Measurements from ENCODE around the gene RPL18A.

The RPL18A gene

DNA sequence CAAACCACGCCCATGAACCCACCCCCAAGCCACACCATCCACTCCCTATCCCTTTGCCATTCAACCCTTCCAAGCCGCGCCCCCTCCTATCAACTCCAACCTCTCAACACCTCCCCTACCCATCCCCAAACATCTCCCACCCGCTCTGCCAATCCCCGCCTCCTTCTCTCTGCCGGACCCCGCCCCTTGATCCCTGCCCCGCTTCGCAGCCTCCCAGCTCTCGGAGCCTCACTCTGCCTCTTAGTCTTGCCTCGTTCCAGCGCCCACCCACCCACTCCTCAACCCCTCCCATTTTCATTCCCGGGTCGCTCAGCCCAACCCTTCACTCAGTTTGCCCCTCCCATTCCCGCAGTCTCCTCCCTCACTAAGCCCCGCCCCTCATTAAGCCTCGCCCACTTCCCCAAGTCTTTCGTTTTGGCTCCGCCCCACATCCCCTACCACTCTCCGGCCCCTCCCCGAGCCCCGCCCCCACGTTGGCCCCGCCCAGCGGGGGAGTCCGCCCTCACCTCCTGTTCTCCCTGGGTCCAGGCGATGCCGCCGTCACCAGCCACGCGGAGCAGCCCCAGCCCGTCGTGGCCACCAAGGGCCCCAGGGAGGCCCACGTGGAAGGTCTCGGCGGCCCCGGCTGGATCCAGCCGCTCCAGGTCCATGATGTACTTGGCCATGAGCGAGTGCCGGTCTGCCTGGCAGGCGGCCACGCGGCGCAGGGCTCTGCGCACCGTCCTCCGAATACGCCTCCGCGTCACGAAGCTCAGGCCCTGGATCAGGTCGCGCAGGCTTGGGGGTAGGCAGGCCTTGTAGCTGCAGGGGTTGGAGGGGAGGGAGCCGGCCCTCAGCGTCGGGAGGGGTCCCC is 17.7 kb upstream of the RPL18A start:
- peak; percentile 68 for DNase-seq

DNA sequence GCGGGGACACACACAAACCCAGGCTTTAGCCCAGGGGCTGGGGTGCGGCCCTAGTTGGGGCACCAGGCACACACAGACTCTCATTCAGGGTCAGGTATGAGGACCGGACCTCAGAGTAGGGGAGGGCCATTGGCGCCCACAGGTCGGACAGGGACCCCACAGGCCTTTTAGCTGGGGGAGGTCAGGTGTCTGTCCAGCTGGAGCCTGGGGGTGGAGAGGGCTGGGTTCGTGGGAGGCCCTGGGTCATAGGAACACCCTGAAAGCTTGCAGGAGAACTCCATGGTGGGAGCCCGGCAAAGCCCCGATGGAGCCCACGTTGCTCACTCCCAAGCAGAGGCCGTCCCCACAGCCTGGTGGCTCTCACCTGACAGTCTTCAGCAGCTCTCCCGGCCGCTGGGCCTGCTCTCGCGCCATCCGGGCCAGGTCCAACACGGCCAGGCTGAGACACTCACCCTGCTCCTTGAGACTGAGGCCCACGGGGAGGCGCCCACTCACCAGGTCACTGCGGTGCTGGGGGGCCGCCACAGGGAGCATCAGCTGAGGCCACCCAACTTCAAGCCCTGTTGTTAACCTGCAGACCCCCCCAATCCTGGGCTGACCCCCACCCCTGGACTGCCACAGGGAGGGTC is 16.9 kb upstream of the RPL18A start:
- DNase-seq, result no peak

DNA sequence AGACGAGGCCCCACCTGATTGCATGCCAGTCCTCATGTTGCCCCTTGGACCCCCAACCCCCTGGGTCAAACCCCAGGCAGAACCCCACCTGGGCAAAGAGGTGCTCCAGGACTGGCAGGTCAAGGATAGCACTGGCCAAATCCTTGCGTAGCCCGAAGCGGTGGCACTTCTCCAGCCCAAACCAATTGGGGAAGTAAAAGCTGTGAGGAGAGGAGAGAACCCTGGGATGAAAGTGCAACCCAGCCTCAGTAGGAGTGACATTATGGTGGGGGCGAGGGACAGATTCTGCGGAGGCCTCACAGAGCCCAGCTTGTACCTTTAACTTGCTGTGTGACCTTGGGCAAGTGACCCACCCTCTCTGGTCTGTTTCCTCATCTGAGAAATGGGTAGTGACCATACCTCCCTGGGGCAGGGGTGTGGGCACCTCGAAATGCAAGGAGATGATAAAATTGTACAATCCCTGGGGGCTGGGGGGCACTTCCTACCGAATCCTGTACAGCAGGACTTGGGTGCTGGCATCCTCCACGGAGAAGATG is 16.4 kb upstream of the RPL18A start:
- no peak for DNase-seq

DNA sequence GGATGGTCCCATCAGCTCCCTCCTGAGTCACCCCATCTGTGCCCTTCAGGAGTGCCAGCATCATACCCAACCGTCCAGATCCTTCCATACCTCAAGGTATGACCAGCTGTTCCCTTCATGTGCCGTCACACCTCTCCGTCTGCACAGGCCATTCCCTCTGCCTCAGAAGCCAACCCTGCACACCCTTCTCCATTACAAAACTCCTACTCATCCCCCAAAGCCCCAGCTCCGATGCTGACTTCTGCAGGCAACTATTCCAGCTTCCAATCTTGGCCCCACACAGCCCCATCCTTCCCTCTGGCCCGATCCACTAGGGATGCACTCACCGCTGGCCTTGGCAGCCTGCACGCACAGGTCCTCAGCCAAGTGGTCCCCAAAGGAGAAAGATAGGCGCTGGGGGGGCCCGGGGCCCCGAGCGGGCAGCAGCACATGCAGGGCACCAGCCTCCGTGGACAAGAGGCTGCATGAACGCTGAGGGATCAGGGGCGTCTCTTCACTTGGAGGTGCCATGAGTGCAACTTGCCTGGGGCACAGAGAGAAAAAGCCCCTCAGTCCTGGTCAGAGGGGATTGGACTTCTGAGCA is 15.7 kb upstream of the RPL18A start:
- no peak for DNase-seq

DNA sequence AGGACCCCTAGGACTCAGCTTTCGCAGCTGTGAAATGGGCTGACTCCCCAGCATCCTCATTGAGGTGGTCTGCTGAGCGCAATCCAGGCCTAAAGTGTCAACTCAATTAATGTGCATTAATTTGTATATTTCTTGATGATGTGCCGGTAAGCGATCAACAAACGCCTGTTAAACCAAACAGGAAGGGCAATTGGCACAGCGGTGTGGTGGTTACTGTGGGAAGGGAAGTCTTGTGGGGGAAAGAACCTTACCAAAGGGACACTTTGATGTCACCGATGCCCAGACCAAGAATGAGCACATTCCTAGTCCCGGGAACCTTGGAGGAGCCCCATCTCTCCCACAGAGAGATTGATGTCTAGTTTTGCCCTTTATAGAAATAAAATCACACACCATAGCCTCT is 13.6 kb upstream of the RPL18A start:
- no peak for DNase-seq

DNA sequence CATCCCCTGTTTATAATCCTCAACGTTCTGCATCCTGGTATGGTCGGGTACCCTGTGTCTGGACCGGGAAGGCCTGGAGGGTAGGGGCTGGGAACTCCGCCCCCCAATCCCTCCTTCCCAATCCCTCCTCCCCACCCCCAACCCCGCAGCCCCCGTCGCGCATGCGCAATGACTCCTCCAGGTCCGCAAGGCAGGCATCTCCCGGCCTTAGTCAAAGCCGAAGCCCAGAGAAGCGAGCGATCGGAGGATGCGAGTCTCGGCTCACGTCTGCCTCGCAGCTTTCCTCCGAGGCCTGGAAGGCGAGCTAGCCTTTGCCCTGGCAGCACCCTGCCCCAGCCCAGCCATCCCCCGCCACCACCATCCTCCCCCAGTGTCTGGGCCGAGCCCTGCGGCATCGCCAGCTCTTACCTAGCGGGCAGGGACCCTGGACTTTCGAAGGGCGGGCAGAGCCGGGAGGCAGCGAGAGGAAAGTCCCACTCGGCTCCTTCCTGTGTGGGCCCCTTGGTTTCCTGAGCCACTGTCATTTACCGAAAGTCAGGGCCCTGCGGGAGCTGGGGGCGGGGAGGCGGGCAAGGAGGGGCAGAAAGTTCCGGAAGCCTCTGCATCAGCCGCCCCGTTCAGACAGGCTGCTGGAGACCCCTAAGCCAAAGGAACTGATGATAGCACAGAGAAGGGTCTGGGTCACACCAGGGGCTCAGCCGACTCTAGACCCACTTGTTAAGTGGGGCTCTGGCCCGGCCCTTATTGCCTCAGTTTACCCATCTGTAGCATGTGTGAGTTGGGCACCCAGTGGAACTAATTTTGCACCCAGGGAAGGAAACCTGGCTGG is 12.0 kb upstream of the RPL18A start, which contains the start of gene JAK3:
Gene JAK3 (minus strand): TSS at position 445 of the 829 bp plus-strand sequence. CDS start 3,565 bp downstream, outside the sequence.
- DNase-seq, result no peak

DNA sequence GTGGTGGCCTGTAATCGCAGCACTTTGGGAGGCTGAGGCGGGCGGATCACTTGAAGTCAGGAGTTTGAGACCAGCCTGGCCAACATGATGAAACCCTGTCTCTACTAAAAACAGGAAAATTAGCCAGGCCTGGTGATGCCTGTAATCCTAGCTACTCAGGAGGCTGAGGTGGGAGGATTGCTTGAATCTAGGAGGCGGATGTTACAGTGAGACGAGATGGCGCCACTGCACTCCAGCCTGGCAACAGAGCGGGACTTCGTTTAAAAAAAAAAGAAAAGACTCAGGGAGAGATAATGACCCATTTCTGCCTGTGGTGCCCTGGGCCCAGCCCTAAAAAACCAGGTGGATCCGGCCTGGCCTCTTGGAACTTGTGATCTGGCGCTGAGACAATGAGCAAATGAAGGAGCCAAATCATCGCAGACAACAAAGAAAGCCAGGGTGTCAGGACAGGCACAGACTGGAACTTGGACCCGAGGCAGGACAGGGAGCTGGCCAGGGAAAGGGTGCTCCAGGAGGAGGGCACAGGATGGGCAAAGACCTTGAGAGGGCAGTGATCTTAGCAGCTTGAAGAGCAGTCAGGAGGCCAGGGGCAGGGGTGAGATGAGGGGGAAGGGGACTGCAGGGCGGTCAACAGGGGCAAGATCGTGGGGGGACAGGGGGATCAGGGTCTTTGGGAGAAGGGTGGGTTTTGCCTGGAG is 11.0 kb upstream of the RPL18A start:
- DNase-seq, result no peak

DNA sequence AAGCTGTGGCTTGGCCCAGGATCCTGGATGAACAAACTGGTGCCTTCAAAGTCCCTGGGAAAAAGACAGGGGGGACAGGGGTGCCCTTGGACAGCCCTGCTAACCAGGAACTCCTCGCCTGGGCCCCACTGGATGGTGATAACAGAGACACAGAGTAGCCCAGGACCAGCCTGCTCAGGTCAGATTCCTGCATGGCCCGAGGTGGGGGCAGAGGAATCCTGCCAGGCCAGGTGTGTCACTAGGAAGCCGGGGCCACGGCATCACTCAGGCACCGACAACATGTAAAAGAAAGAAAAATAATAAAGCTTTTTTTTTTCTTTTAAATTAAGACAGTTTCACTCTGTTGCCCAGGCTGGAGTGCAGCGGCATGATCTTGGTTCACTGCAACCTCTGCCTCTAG is 5.6 kb upstream of the RPL18A start:
- no peak for DNase-seq

DNA sequence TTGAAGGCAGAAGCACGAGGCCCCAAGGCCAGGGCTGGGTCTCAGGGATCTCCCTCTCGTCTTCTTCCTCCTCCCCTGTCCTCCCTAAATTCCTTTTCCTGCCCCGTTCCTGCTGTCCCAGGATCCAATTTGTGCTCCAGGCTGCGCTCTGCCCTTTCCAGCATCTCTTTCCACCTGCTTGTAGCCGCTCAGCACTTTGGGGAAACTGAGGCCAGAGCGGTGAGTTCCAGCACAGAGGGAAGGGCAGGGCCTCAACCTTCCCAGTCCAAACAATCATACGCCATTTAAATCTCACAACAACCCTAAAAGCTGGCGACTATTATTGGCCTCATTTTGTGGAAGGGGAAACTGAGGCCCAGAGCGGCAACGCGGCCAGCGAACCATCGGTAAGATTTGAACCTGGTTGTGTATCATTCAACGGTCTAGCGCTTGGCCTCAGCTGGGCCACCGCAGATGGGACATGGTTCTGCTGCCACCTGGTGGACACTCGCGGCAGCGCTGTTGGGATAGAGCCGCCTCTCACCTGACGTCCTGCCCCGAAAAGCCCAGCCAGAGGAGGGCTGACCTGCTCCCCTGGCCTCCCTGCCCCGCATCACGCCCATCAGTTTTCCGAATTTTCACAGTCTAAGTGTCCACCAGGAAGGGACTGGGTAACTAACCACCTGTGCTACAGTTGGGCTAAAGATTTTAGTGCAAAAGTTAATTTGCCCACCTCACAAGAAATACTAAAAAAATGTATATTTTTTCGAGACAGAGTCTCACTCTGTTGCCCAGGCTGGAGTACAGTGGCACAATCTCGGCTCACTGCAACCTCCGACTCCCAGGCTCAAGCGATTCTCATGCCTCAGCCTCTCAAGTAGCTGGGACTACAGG is 4.2 kb upstream of the RPL18A start:
- DNase-seq, result peak; percentile 61

DNA sequence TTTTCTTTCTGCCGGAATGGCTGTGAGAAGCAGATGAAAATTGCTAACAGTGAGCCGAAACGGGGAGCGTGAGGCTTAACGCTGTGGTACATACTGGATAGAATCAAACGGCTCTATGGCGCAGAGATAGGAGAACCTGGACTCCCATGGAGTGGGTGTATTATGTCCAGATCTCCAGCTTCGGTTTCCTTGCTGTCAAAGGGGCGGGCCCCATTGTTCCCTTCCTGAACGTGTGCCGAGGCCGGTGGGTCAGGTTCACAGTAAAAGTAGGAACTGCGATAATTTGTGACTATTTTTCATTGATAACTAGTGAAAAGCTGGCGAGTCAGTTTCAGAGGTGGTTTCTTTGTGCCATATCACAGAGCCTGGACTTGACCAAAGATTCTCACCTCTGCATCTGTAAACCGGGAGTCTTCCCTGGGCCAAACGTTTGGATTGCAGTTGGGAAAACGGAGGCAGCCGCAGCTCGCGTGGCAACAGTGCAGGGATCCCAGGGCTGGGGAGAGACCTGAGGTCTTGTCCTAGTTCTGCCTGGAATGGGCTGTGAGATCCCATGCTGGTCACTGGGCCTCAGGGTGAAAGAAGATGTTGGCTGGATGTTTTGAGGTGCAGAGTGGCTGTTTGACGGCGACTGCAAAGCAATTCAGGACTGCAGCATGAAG is 752 bp downstream of the RPL18A start:
- no peak for DNase-seq

DNA sequence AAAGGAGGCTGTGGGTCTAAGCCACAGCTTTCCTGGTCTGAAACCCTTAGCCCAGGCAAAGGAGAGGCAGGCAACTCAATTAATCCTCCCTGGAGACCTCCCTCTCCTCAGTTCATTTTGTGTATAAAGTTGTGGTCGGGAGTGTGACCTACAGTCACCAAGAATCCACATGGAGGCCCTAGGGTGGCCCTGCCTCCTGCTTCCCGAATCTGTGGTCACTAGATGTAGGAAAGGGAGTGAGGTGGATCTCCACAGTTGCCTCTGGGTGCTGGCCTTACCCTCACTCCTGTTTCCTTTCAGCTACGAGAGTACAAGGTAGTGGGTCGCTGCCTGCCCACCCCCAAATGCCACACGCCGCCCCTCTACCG is 1.3 kb downstream of the RPL18A start:
- DNase-seq, result no peak

DNA sequence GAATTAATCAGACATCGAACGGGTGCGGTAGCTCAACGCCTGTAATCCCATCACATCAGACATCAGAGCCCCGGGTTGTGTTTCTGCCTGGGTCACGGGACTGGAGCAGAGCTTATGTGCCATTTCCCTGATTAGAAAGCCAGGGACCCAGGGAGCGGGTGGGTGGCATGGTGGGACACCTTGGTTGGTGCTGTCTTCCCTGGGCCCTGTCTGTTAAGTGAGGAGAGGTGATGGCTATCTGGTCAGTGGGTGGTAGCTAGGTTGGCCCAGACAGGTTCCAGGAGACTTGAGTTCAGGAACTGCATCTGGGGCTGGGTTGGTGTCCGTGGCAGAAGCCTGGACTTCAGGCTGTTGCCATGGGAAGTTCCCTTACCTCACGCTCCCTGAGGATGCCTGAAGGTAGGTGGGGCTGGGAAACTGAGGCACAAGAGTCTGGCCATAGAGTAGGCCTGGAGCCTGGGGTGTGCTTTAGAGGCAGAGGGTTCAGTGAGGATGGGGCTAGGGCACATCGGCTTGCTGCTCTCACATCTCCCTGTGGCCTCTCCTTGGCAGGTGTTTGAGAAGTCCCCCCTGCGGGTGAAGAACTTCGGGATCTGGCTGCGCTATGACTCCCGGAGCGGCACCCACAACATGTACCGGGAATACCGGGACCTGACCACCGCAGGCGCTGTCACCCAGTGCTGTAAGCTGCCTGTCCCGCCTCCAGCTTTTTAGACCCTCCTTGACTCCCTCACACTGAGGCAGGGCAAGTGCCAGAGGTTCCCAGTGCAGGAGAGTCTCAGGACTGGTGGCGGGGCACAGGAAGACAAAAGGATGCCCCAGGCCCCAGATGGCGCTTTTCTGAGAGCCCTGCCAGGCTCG is 2.1 kb downstream of the RPL18A start:
- no peak for DNase-seq

DNA sequence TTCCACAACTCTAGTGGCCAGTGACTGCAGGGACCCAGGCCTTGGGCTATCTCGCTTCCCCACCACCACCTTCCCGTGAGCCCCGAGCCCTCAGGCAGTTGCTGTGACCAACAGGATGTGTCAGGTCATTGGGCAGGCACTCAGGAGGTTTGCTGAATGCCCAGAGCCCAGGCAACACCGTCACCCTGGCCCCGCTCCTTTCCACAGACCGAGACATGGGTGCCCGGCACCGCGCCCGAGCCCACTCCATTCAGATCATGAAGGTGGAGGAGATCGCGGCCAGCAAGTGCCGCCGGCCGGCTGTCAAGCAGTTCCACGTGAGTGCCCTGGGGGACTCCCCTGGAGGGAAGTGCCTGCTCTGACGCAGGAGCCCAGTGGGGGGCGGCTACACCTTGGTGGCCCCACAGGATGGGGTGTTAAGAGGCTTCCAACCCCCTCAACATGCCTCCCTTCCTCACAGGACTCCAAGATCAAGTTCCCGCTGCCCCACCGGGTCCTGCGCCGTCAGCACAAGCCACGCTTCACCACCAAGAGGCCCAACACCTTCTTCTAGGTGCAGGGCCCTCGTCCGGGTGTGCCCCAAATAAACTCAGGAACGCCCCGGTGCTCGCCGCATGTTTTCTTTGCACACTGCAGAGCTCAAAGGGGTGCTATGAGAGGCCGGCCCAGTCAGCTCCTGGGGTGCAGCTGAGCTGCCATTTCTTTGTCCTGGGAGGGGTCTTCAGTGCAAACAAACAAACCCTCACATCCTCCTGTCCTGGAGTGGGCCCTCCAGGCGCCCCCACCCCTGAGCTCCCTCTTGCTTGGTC is 3.2 kb downstream of the RPL18A start:
- DNase-seq, result no peak

DNA sequence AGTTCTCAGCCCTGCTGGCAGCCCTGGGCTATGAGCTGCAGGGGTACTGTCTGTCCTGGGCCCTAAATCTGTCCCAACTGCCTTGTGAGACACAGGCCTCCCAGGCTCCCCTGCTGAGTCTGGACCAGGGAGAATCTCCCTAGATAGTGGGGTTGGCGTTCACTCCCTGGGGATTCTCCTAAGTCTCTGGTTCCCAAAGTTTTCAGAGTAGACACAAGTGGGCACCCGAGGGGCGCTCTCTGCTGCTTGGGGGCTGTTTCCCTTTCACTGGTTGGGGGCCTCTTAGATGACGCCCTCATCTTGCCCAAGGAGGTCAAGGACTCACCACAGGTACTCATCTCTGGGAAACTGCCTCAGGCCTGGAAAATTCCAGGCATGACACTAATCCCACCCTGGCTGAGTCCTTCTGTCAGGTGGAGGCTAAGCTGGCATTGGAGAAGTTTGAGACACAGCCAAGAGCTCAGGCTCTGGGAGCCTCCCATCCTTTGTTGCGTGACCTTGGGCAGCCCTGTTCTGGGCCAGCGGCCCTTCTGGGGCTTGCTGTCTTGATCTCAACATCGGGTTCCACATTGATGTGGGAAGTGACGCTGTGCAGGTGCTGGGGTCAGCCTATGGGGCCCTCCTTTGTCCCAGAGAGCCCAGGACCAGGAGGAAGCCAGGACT is 3.9 kb downstream of the RPL18A start:
- no peak for DNase-seq

DNA sequence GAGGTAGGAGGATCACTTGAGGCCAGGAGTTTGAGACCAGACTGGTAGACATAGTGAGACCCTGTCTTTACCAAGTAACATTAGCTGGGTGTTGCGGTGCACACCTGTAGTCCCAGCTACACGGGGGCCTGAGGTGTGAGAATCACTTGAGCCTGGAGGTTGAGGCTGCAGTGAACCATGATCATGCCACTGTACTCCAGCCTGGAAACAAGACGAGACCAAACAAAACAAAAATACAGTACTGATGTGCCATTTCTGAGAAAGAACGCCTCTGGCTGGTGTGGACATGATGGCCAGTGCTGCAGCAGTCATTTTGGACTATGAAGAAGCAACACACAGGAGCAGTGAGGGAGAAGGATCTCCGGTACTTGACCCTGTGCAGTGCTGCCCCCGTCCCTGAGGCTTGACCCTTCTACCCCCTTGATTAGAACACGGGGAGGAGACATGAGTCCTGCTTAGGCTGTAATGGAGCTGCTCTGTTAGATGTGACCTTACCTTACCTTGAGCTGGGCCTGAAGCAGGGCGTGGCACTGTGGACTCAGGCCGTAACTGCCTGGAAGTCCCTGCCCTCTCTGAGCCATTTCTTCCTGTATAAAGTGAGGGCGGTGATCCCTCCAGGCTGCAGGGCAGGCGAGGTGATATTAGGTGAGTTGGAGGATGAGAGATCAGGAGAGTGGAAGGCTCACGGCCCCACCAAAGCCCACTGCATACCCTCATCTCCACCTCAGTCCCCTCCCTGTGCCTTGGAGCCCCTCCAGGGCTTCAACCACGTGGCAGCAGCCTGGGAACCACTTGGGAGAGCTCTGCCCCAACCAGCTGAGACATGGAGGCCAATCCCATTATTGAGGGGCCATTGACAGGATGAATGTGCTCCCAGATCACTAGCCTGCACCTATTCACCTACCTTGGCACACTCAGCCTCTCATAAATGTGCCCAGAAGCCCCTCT is 5.9 kb downstream of the RPL18A start:
- peak; percentile 23 for DNase-seq

DNA sequence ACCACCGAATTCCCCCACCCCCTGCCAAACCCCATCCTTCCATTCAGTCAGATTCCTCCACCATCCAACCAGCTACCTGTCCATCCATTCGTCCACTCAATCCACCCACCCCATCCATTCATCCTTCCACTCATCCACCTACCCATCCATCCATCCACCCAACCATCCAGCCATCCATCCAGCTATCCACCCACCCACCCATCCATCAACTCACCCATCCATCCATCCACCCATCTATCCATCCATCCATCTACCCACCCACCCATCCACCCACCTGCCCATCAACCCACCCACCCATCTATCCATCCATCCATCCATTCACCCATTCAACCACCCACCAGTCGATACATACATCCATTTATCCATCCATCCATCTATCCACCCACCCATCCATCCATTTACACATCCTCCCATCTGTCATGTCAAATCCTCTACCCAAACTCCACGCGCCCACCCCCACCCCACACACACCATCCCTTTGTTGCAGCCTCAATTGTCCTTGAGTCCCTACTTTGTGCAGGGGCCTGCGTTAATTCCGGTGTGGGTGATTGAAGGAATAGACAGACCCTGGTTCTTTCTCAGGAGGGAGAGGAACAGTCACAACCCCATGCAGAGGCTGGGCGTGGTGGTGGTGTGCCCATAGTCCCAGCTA is 6.7 kb downstream of the RPL18A start:
- DNase-seq, result no peak
